Stimulated activated naive CD4-positive, alpha-beta T cell treated with Interleukin-2 at 50 U/mL for 16 hours (primary cell): ENCODE results near the gene KLF12.

Experiments
- DNase-seq: peaks from one replicate; lab custom pipeline; 2025; lab: John Stamatoyannopoulos, UW

The KLF12 gene

GRCh38 chr13:74134221-74134776, at the start of gene KLF12:
Gene KLF12 (minus strand): TSS chr13:74134404.
- peak; percentile 94 for DNase-seq

- DNase-seq, result no peak
Measured at GRCh38 chr13:74182491-74182890, 48.3 kb upstream of the KLF12 start.

DNA sequence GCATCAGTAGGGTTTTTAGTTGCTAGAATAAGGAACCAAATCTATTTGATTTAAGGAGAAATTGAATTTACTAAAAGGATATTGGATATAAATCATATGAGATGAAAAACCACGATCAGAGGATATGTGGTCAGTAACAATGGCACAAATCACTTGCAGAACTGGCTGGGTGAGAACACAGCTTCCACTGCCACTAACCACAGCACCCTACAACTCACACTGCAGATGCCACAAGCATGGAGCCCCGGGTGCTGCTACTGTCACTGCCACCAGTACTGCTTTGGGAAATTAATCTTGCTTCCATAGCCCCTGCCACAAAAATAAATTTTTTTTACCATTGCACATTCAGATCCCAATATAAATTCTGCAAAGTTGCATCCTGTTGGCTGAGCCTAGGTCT, 40.6 kb upstream of the KLF12 start:
- DNase-seq, result no peak

DNA sequence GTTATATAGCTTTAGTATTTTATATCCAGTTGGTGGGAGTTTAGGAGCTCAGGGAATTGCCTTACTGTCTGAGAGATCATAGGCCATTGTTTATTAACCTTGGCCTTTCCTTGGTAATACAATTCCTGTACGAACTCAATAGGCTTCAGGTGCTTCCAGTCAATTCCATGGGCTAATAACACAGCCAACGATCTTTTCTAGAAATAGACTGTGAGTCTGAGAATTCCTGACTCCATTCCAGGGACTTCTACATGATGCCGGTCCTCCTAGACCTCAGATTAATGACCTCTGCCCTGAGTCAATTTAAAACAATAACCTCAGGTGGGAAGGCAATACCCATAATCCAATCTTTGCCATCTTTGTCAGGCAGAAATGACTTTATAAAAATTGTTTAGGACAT, 39.6 kb upstream of the KLF12 start:
- no peak for DNase-seq

GRCh38 chr13:74171641-74172040, 37.4 kb upstream of the KLF12 start:
- no peak for DNase-seq

GRCh38 chr13:74169676-74170075, 35.5 kb upstream of the KLF12 start:
- no peak for DNase-seq

DNA sequence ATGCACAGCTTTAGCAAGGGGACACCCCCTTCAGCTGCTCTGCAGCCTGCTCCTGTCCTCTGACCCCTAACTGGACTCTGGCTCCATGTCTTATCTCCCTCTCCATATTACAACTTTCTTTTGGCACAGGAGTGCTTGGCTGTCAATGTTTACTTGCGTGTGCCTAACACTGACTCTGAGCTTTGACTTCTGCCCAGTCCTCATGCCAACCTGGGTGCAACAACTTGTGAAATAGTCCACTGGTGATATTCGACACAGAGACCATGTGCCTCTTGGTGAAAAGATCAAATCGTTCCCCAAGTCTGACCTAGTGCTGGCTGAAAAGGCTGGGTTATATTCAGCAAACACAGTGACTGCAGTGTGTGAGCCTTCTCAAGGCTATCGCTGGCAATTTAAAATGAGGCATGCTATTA, 34.1 kb upstream of the KLF12 start:
- DNase-seq, result no peak

DNA sequence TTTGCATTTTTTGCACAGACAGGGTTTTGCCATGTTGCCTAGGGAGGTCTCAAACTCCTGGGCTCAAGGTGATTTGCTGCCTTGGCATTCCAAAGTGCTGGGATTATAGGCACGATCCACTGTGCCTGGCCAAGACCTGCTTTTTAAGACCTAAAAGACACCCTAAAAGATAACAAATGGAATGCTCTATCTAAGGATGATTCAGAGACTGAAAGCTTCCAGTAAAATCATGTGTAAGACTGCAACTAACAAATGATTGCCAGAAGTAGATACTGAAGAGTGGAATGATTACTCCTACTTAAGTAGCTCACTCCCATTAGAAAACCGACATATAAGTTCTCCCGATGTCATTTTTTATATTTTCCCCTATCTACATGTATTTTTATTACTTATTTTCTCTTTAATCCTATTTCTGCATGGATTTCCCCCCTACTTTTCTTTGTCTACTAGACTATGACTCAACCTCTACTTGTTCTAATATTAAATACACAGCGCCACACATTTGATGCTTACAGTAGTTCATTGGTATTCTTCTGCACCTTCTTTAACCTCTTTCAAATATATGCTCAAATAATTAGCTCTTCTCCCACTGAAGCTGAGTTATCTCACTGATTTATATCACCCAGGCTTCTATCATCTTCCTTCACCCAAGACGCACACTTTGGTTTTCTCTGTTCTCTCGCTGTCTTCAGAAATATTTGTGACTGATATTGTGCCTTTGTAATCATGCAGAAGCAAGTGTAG, 32.2 kb upstream of the KLF12 start:
- no peak for DNase-seq

GRCh38 chr13:74162782-74163181, 28.6 kb upstream of the KLF12 start:
- DNase-seq, result no peak

DNA sequence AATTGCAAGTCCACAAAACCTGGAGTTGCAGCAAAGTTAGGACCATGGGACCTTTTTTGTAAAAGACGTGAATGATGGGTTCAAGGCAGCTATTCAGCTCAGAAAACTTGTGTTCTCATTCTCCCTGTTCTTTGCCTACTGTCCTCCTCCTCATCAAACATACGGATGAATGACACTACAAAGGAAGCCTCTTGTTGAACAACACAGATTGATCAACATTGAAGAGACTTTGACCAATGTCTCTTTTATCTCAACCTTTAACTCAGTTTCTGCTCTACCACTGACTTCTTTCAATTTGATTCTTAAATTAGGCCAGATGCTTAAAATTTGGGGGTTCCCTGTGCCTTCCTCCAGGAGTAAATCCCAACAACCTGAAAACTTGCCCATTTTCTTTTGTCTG, 27.9 kb upstream of the KLF12 start:
- no peak for DNase-seq

GRCh38 chr13:74158571-74159352, 24.6 kb upstream of the KLF12 start:
- no peak for DNase-seq

DNA sequence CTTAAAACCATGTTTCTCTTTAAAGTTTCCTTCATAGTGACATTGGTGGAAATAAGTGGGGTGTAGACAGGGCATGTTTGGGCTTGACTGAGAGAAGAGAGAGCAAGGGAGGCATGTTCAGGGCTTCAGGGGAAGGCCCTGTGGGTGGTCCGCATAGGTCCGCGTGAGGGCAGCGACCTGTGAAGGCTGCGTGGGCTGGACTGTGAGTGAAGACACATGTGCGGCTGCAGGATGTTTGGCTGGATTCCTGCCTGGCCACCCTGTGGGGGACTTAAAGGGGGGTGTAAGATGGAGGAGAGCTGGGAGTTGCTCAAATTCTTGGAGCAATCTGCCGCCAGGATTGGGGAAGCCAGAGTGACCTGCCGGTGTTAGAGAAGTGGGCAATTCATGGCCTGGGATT, 23.8 kb upstream of the KLF12 start:
- DNase-seq, result no peak

GRCh38 chr13:74154981-74155380, 20.8 kb upstream of the KLF12 start:
- no peak for DNase-seq

DNA sequence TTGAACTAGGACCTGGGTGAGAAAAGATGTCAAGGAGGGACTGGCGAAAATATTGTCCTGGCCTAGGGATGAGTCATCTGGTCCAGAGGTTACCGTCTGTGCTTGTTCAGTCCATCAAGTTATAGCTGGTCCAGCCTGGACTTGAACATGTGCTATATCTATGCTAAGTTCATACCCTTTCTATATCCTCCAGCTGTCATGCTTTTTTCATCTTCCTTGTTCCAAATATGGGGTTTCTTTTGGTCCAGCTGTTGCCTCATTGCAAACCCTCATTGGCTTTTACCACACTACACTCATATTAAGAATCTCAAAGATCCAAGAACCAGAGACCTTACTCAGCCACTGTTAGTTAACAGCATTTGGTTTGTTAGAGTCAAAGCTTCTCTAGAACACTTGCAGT, 19.1 kb upstream of the KLF12 start:
- no peak for DNase-seq

DNA sequence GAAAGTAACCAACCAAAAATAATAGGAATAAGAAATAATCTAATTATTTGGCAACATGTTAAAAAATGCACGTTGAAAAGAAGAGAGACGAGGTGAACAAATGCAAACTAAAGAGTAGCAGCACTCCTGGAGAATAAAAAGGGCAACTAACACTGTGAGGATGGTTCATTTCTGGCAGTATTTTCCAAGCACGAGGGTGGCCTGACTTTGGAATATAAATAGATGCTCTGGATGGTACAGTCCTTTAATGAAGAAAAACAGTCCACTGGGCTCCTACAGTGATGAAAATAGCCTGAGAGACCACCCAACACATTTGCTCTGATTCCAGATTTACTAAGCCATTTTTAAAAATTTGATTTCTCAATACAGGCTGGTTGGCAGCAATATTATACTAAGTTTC, 17.7 kb upstream of the KLF12 start:
- no peak for DNase-seq

GRCh38 chr13:74148352-74148751, 14.1 kb upstream of the KLF12 start:
- no peak for DNase-seq

DNA sequence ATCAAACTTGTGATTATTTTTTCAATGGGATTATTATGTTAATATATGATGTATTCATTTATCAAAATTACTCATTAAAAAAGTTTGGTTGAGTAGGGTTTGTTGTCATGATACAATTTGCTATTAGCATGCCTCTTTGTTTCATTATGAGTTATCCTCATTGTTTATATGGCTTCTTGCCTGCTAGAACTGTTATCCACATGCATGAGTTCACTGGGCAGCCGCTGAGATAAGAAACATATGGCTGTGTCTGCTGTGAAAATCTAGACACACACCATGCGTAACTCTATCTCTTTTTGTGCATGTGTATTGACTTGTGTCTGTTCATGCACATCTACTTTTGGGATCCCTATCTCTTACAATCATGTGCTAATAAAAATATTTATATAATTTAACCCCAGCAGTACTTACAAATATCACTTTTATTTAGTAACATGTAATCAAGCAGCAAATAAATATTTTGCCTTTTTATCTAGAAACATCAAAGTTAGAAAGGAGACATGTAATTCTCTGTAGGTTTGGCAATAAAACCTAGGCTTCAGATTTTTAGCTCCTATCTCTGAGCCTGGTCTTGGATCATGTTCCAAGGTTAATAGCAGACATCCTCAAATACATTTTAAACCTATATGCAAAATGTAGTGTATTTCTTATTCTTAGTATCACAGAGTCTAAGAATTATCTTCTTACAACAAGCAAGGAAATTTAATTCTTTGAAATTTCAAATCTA, 11.2 kb upstream of the KLF12 start:
- no peak for DNase-seq

DNA sequence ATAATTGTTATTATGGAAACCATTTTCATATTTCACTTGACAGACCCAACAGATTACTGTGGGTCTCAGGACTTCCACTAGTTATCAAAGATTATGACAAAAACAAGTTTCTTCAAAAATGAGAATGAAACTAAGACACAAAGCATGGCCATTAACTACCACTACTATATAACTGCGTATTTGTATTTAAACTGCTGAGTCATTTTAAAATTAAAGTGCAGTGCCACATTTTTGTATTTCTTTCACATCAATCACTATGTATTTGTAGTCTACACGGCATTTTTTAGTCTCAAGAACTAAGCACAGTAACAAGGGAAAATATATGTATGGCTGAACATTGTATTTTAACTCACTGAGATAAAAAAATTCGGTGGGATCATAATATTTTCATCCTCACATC, 10.1 kb upstream of the KLF12 start:
- DNase-seq, result no peak

- no peak for DNase-seq
Measured at GRCh38 chr13:74142257-74142656, 8.1 kb upstream of the KLF12 start.

- DNase-seq, result no peak
Measured at GRCh38 chr13:74138241-74138640, 4.0 kb upstream of the KLF12 start.

DNA sequence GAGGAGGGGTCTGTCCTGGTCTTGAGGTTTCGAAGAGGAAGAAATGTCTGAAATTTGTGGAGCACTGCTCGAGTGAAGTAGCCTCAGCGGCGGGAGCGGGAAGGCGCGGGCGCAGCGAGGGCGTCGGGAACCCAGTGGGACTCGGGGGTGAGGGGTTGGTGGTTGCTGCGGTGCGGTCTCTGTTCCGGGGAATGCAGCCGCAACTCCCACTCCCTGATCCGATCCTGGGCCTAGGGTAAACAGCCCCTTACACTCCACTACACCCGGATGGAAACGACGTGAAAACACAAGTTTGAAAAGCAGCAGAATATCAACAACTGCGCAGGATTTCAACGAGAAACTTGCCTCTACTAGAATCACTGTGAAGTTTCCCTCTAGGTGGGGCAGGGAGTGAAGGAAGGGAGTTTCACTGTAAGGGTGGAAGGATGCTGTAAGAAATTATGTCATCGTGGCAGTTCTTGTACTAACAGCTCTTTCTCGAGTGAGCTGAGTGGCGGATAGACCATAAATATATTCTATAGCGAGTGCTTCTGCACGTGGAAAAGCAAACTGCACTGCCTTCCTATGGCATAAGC, 2.0 kb upstream of the KLF12 start:
- peak; percentile 35 for DNase-seq
